WTC11 (cell line): ENCODE measurements around the gene PRIM1.

Source experiments
- ATF2 ChIP-seq: sonication (generic); formaldehyde crosslinking; IDR thresholded peaks from 2 replicates; pipeline ENCODE4 v1.8.1; 2022; ENCODE audit warnings: low read depth, missing genetic modification reagents, borderline replicate concordance
- CBFB ChIP-seq: sonication (generic); formaldehyde crosslinking; IDR thresholded peaks from 2 replicates; pipeline ENCODE4 v1.8.1; 2022; ENCODE audit warnings: mild to moderate bottlenecking, low read depth, missing genetic modification reagents
- CTCF ChIP-seq: fragments of 200-600 bp; IDR thresholded peaks from 2 replicates; pipeline ENCODE4 v1.8.0; 2022; ENCODE audit warnings: antibody characterized with exemption
- ELF4 ChIP-seq: sonication (generic); formaldehyde crosslinking; IDR thresholded peaks from 2 replicates; pipeline ENCODE4 v1.8.1; 2022; ENCODE audit warnings: low read depth, mild to moderate bottlenecking, moderate library complexity, missing genetic modification reagents
- ETV6 ChIP-seq: sonication (generic); formaldehyde crosslinking; IDR thresholded peaks from 2 replicates; pipeline ENCODE4 v1.8.1; 2022; ENCODE audit warnings: mild to moderate bottlenecking, missing genetic modification reagents
- FOXK1 ChIP-seq: sonication (generic); formaldehyde crosslinking; IDR thresholded peaks from 2 replicates; pipeline ENCODE4 v1.8.0; 2022; ENCODE audit warnings: mild to moderate bottlenecking, moderate library complexity, missing genetic modification reagents
- NFYB ChIP-seq: sonication (generic); formaldehyde crosslinking; conservative IDR thresholded peaks from 2 replicates; pipeline ENCODE4 v1.8.0; 2022; ENCODE audit warnings: low read depth, missing genetic modification reagents
- NR2C2 ChIP-seq: sonication (generic); formaldehyde crosslinking; IDR thresholded peaks from 2 replicates; pipeline ENCODE4 v1.8.0; 2022; ENCODE audit warnings: mild to moderate bottlenecking, missing genetic modification reagents
- ZBTB43 ChIP-seq: sonication (generic); formaldehyde crosslinking; IDR thresholded peaks from 2 replicates; pipeline ENCODE4 v1.8.1; 2023; ENCODE audit warnings: mild to moderate bottlenecking, missing genetic modification reagents
- TF ChIP-seq, protein P1 (sequence below): sonication (generic); formaldehyde crosslinking; IDR thresholded peaks from 2 replicates; pipeline ENCODE4 v1.8.1; 2023; ENCODE audit warnings: mild to moderate bottlenecking, missing genetic modification reagents, moderate library complexity
- TF ChIP-seq, protein P2 (sequence below): sonication (generic); formaldehyde crosslinking; IDR thresholded peaks from 2 replicates; pipeline ENCODE4 v1.8.1; 2023; ENCODE audit warnings: mild to moderate bottlenecking, missing genetic modification reagents, moderate library complexity
- TF ChIP-seq, protein P3 (sequence below): sonication (generic); formaldehyde crosslinking; IDR thresholded peaks from 2 replicates; pipeline ENCODE4 v1.8.1; 2023; ENCODE audit warnings: mild to moderate bottlenecking, missing genetic modification reagents, borderline replicate concordance
- TF ChIP-seq, protein P4 (sequence below): sonication (generic); formaldehyde crosslinking; conservative IDR thresholded peaks from 2 replicates; pipeline ENCODE4 v1.8.1; 2023; ENCODE audit warnings: mild to moderate bottlenecking, low read depth, missing genetic modification reagents, moderate library complexity

DNA sequence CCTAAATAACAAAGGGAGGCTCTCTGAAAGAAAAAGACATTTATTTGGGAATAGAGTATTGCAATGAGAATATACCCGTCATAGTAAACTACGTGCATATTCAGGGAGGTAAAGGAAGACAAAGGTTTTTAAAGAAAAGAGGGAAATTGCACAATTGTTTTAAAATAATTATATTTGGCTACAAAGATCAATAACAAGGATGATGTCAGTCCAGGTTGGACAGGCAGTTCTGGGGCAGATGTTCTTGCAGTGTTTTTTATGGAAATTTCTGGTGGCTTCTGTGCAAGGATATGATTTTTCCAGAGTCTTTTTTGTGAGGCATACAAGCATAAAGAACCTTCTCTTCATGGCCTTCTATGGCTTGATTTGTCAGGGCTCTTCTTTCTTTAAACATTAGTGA is 40.6 kb upstream of the PRIM1 start:
- no peak for TF ChIP-seq CTCF
- no peak for TF ChIP-seq CBFB (CRISPR knock-in tag)
- TF ChIP-seq, protein P1, sequence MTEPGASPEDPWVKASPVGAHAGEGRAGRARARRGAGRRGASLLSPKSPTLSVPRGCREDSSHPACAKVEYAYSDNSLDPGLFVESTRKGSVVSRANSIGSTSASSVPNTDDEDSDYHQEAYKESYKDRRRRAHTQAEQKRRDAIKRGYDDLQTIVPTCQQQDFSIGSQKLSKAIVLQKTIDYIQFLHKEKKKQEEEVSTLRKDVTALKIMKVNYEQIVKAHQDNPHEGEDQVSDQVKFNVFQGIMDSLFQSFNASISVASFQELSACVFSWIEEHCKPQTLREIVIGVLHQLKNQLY (CRISPR knock-in tag), result no peak
- no peak for TF ChIP-seq ATF2 (CRISPR knock-in tag)
- no peak for TF ChIP-seq ZBTB43 (CRISPR knock-in tag)
- TF ChIP-seq FOXK1 (CRISPR knock-in tag), result no peak
- TF ChIP-seq, protein P2, sequence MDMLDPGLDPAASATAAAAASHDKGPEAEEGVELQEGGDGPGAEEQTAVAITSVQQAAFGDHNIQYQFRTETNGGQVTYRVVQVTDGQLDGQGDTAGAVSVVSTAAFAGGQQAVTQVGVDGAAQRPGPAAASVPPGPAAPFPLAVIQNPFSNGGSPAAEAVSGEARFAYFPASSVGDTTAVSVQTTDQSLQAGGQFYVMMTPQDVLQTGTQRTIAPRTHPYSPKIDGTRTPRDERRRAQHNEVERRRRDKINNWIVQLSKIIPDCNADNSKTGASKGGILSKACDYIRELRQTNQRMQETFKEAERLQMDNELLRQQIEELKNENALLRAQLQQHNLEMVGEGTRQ (CRISPR knock-in tag), result no peak
- TF ChIP-seq ELF4, result no peak
- TF ChIP-seq, protein P3, sequence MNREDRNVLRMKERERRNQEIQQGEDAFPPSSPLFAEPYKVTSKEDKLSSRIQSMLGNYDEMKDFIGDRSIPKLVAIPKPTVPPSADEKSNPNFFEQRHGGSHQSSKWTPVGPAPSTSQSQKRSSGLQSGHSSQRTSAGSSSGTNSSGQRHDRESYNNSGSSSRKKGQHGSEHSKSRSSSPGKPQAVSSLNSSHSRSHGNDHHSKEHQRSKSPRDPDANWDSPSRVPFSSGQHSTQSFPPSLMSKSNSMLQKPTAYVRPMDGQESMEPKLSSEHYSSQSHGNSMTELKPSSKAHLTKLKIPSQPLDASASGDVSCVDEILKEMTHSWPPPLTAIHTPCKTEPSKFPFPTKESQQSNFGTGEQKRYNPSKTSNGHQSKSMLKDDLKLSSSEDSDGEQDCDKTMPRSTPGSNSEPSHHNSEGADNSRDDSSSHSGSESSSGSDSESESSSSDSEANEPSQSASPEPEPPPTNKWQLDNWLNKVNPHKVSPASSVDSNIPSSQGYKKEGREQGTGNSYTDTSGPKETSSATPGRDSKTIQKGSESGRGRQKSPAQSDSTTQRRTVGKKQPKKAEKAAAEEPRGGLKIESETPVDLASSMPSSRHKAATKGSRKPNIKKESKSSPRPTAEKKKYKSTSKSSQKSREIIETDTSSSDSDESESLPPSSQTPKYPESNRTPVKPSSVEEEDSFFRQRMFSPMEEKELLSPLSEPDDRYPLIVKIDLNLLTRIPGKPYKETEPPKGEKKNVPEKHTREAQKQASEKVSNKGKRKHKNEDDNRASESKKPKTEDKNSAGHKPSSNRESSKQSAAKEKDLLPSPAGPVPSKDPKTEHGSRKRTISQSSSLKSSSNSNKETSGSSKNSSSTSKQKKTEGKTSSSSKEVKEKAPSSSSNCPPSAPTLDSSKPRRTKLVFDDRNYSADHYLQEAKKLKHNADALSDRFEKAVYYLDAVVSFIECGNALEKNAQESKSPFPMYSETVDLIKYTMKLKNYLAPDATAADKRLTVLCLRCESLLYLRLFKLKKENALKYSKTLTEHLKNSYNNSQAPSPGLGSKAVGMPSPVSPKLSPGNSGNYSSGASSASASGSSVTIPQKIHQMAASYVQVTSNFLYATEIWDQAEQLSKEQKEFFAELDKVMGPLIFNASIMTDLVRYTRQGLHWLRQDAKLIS (CRISPR knock-in tag), result no peak
- TF ChIP-seq NR2C2, result no peak
- no peak for TF ChIP-seq NFYB (CRISPR knock-in tag)
- TF ChIP-seq ETV6, result no peak
- TF ChIP-seq, protein P4, sequence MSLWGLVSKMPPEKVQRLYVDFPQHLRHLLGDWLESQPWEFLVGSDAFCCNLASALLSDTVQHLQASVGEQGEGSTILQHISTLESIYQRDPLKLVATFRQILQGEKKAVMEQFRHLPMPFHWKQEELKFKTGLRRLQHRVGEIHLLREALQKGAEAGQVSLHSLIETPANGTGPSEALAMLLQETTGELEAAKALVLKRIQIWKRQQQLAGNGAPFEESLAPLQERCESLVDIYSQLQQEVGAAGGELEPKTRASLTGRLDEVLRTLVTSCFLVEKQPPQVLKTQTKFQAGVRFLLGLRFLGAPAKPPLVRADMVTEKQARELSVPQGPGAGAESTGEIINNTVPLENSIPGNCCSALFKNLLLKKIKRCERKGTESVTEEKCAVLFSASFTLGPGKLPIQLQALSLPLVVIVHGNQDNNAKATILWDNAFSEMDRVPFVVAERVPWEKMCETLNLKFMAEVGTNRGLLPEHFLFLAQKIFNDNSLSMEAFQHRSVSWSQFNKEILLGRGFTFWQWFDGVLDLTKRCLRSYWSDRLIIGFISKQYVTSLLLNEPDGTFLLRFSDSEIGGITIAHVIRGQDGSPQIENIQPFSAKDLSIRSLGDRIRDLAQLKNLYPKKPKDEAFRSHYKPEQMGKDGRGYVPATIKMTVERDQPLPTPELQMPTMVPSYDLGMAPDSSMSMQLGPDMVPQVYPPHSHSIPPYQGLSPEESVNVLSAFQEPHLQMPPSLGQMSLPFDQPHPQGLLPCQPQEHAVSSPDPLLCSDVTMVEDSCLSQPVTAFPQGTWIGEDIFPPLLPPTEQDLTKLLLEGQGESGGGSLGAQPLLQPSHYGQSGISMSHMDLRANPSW (CRISPR knock-in tag), result no peak
